A549 (cell line): ENCODE data around the gene KCNMA1. TPM values are rescaled to one million over a fixed set of nuclear protein-coding genes. Genes with fewer than 3 reads are reported as not detected.

Experiments used
- ATAC-seq, 2 experiments: fragments of 200-7000 bp in 1 of 2; fragments of >200 bp in 1 of 2; cut with Nextera tagmentation in 1 of 2; cut with Tn5 transposase in 1 of 2; 3 replicates each; pipeline versions ENCODE4 v1.8.0 to v1.9.1; 2018 to 2020; ENCODE audit warnings: mild to moderate bottlenecking in 1 of 2, moderate library complexity in 1 of 2
- CTCF ChIA-PET: fragments of 300-600 bp; sonication (Branson Sonifier 250); formaldehyde crosslinking; extraction: SDS; loops from one replicate; lab custom pipeline; 2021; ENCODE audit warnings: antibody characterized with exemption, inconsistent platforms; lab: Yijun Ruan, JAX
- POLR2A ChIA-PET: fragments of 350-600 bp; formaldehyde crosslinking; extraction: SDS; loops from one replicate; lab custom pipeline; 2021; ENCODE audit warnings: antibody characterized with exemption, inconsistent platforms; lab: Yijun Ruan, JAX
- DNase-seq, 2 experiments: peaks; one replicate each; pipeline versions ENCODE4 v3.0.0 to v3.0.0-alpha.2; 2011 to 2016; ENCODE audit warnings: low read depth in 1 of 2, low spot score in 1 of 2
- FAIRE-seq: peaks from 2 replicates; lab custom pipeline; 2011; peaks lifted over from hg19 to GRCh38; lab: Jason Lieb, UNC
- H3K27ac ChIP-seq, 2 experiments: fragments of >200 bp; sonication (Bioruptor Twin); formaldehyde crosslinking; 3 replicates each; pipeline ENCODE4 v1.5.1; 2016 to 2017
- H3K4me1 ChIP-seq: fragments of >200 bp; sonication (Bioruptor Twin); formaldehyde crosslinking; 3 replicates; pipeline ENCODE4 v1.6.1; 2016
- H3K4me2 ChIP-seq: fragments of >200 bp; sonication (Bioruptor Twin); formaldehyde crosslinking; 3 replicates; pipeline ENCODE4 v1.6.1; 2016
- H3K4me3 ChIP-seq: fragments of >200 bp; sonication (Bioruptor Twin); formaldehyde crosslinking; 3 replicates; pipeline ENCODE4 v1.5.1; 2016
- H3K9me3 ChIP-seq: fragments of >200 bp; sonication (Bioruptor Twin); formaldehyde crosslinking; 3 replicates; pipeline ENCODE4 v1.6.1; 2016
- CBX8 ChIP-seq: fragments of 200-600 bp; sonication (generic); IDR thresholded peaks from 2 replicates; pipeline ENCODE4 v1.6.1; 2016
- CHD2 ChIP-seq: fragments of 150-350 bp; IDR thresholded peaks from 2 replicates; pipeline ENCODE4 v1.6.1; 2014; ENCODE audit warnings: low read length; ENCODE audit not compliant: partially characterized antibody
- E2F6 ChIP-seq: IDR thresholded peaks from 2 replicates; pipeline ENCODE4 v1.6.1; 2012; ENCODE audit warnings: low read depth, borderline replicate concordance
- EHMT2 ChIP-seq: fragments of 200-600 bp; sonication (generic); IDR thresholded peaks from 2 replicates; pipeline ENCODE4 v1.6.1; 2016; ENCODE audit warnings: antibody characterized with exemption, low read depth, mild to moderate bottlenecking, moderate library complexity
- ELK1 ChIP-seq: fragments of 150-350 bp; IDR thresholded peaks from 2 replicates; pipeline ENCODE4 v1.6.1; 2014; ENCODE audit warnings: low read depth, mild to moderate bottlenecking, low read length
- EP300 ChIP-seq, 2 experiments: fragments of >200 bp; sonication (Bioruptor Twin); formaldehyde crosslinking; IDR thresholded peaks; 2 replicates in 1 of 2; 3 replicates in 1 of 2; pipeline ENCODE4 v1.6.1; 2016 to 2017
- FOSB ChIP-seq: fragments of 250-450 bp; sonication (Bioruptor Pico); IDR thresholded peaks from 2 replicates; pipeline ENCODE4 v1.5.0; 2020; ENCODE audit warnings: mild to moderate bottlenecking, moderate library complexity
- FOXS1 ChIP-seq: fragments of 250-450 bp; sonication (Bioruptor Pico); IDR thresholded peaks from 2 replicates; pipeline ENCODE4 v1.5.0; 2020; ENCODE audit warnings: mild to moderate bottlenecking, moderate library complexity
- HMGXB4 ChIP-seq: fragments of 250-450 bp; sonication (Bioruptor Pico); IDR thresholded peaks from 2 replicates; pipeline ENCODE4 v1.5.0; 2021; ENCODE audit warnings: mild to moderate bottlenecking, moderate library complexity, borderline replicate concordance
- HOXA7 ChIP-seq: fragments of 250-450 bp; sonication (Bioruptor Pico); IDR thresholded peaks from 2 replicates; pipeline ENCODE4 v1.5.0; 2020; ENCODE audit warnings: mild to moderate bottlenecking, moderate library complexity
- JUN ChIP-seq, 2 experiments: fragments of >200 bp; sonication (Bioruptor Twin); formaldehyde crosslinking; IDR thresholded peaks; 2 replicates in 1 of 2; 3 replicates in 1 of 2; pipeline ENCODE4 v1.6.1; 2016 to 2017
- KDM5A ChIP-seq: fragments of 200-600 bp; sonication (generic); IDR thresholded peaks from 2 replicates; pipeline ENCODE4 v1.6.1; 2016; ENCODE audit warnings: antibody characterized with exemption, mild to moderate bottlenecking
- MAFK ChIP-seq: fragments of 450-650 bp; IDR thresholded peaks from 2 replicates; pipeline ENCODE4 v1.6.1; 2014; ENCODE audit not compliant: partially characterized antibody
- NFE2L2 ChIP-seq: fragments of 150-350 bp; conservative IDR thresholded peaks from 2 replicates; pipeline ENCODE4 v1.6.1; 2014; ENCODE audit warnings: low read length
- NPAS2 ChIP-seq: fragments of 250-450 bp; sonication (Bioruptor Pico); IDR thresholded peaks from 2 replicates; pipeline ENCODE4 v1.8.0; 2022; ENCODE audit warnings: mild to moderate bottlenecking, moderate library complexity, borderline replicate concordance
- POLR2A ChIP-seq: IDR thresholded peaks from 2 replicates; pipeline ENCODE4 v1.6.1; 2012; ENCODE audit warnings: mild to moderate bottlenecking, low read length
- POLR2AphosphoS2 ChIP-seq: conservative IDR thresholded peaks from 2 replicates; pipeline ENCODE4 v1.6.1; 2012; ENCODE audit warnings: low read length, improper control_type of control experiment, inconsistent platforms
- TP53 ChIP-seq: fragments of 250-450 bp; sonication (Bioruptor Pico); IDR thresholded peaks from 2 replicates; pipeline ENCODE4 v1.5.0; 2021; ENCODE audit warnings: mild to moderate bottlenecking, moderate library complexity
- ZC3H11A ChIP-seq: fragments of 450-650 bp; IDR thresholded peaks from 2 replicates; pipeline ENCODE4 v1.6.1; 2014; ENCODE audit warnings: antibody characterized with exemption, mild to moderate bottlenecking
- ZNF302 ChIP-seq: fragments of 250-450 bp; sonication (Bioruptor Pico); IDR thresholded peaks from 2 replicates; pipeline ENCODE4 v1.9.0; 2021; ENCODE audit warnings: inconsistent platforms, mild to moderate bottlenecking, moderate library complexity
- ZSCAN20 ChIP-seq: fragments of 250-450 bp; sonication (Bioruptor Pico); IDR thresholded peaks from 2 replicates; pipeline ENCODE4 v1.8.0; 2022; ENCODE audit warnings: mild to moderate bottlenecking, moderate library complexity
- WGBS: methylation state at CpG from one replicate; pipeline ENCODE4 v1.1.6; 2017; ENCODE audit errors: missing lambda C conversion rate; 5-methylcytosine and 5-hydroxymethylcytosine counted together
- polyA plus RNA-seq, 4 experiments: library from polyadenylated mRNA; depleted of rRNA in 3 of 4; stranded (reverse); fragments of >200 nt; fragmentation: RNase III in 1 of 4; extraction: RNeasy Plus Mini Kit Qiagen cat#74134 plus additional on column Dnase treatment in 1 of 4; gene quantifications; 2 replicates in 3 of 4; 3 replicates in 1 of 4; pipeline ENCODE4 v1.2.3, GENCODE V29; 2011 to 2017

KCNMA1 gene
- polyA plus RNA-seq, 2 of the 4 experiments (the other 2 are of a cell fraction), result 14.9 to 30.6 TPM

- no peak for TF ChIP-seq KDM5A
Observed at GRCh38 chr10:77545585-77545984, 92.0 kb downstream of the KCNMA1 start (continued).

- Histone ChIP-seq H3K9me3 (peaks cover 6% of the 10 kb centered on the region; the same call in 1 of the 3 replicates), H3K27ac (no peak overlapping the region), H3K4me3 (no peak overlapping the region), H3K4me1 (no peaks in the 10 kb centered on the region), H3K4me2 (no peak overlapping the region)
- ChIA-PET CTCF (interaction anchor here (1.7 kb wide), 1 partner anchor 61 kb away, joined by 6 read pairs; no protein-coding TSS in a partner anchor), POLR2A (no interaction called here)
- TF ChIP-seq E2F6, result no peak
- TF ChIP-seq MAFK, result no peak
- no peak for TF ChIP-seq EP300 (IDR thresholded peaks at IDR 0.05)
- no peak for TF ChIP-seq FOXS1 (CRISPR knock-in tag)
- no peak for TF ChIP-seq HMGXB4 (CRISPR knock-in tag)
- no peak for TF ChIP-seq POLR2AphosphoS2
- no peak for TF ChIP-seq HOXA7 (CRISPR knock-in tag)
- TF ChIP-seq KDM5A, result no peak
- DNase-seq (no peak), ATAC-seq (no peak), FAIRE-seq (no peak)
- WGBS, result 74% methylated on average over 1 of the region's 1 CpG
Observed at GRCh38 chr10:77544617-77545016, 93.0 kb downstream of the KCNMA1 start.

GRCh38 chr10:77542710-77543259 is 94.8 kb downstream of the KCNMA1 start:
- Histone ChIP-seq H3K27ac (no peak overlapping the region), H3K4me1 (no peaks in the 10 kb centered on the region), H3K4me2 (no peak overlapping the region), H3K9me3 (peaks cover 6% of the 10 kb centered on the region; the same call in 1 of the 3 replicates), H3K4me3 (no peak overlapping the region)
- WGBS, result 84% methylated on average over 2 of the region's 2 CpGs
- FAIRE-seq, result no peak
- ChIA-PET POLR2A (no interaction called here), CTCF (interaction anchor here (0.7 to 1.6 kb wide), 2 partner anchors 10 to 377 kb away, joined by 3 to 4 read pairs; no protein-coding TSS in a partner anchor)
- TF ChIP-seq JUN (IDR thresholded peaks at IDR 0.05) (no peak), TP53 (no peak), ELK1 (no peak), NPAS2 (no peak), FOXS1 (CRISPR knock-in tag) (no peak), ZSCAN20 (CRISPR knock-in tag) (no peak), E2F6 (no peak), FOSB (CRISPR knock-in tag) (no peak), CHD2 (no peak), ZC3H11A (no peak), CBX8 (no peak), NFE2L2 (no peak), POLR2A (no peak), EHMT2 (no peak), ZNF302 (no peak)
- DNase-seq, result no peak
- no peak for ATAC-seq
